ENCODE results near the gene EXOC3L1. TPM values are rescaled to one million over a fixed set of nuclear protein-coding genes. Genes with fewer than 3 reads are reported as not detected.

Gene EXOC3L1
- total RNA-seq, 4 donors from 2014 or later = 0.20 to 2.3 (median 0.88) TPM

DNA sequence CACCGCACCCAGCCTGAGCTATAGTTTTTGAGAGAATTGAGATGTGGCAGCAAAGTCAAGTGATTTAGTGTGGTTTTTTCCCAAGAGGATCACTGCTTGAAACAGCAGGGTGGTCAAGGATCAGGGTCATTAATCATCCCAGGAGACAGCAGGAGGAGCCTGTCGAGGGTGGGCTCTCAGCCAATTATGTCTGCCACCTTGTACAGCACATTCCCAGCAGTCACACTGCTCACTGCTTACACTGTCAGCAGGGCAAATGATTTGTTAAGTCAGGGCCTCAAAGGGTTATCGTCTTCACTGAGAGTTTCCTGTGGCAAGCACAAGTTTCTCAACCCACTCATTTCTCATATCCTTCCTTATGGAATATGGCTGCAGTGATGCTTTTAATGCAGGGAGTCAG lies 52.3 kb downstream of the EXOC3L1 start:
- H3K4me3 ChIP-seq = no peak overlapping the region
- in situ Hi-C loops (cut with MboI; ENCODE audit: low sequenced_read_pairs in 4 of 4) (no loop called here), intact Hi-C loops (cut with DNase I; ENCODE audit: low total_unique reads) (no loop called here)
- TF ChIP-seq POLR2A (IDR thresholded peaks at IDR 0.05) = no peak
- peaks cover 0 to 94% of the 10 kb centered on the region in 2 donors for H3K36me3 ChIP-seq
- H3K27me3 ChIP-seq = no peaks in the 10 kb centered on the region
- H3K27ac ChIP-seq = no peak overlapping the region
- ATAC-seq (no peak), DNase-seq (no peak)
- H3K4me1 ChIP-seq = peaks cover 0 to 7% of the 10 kb centered on the region in 2 donors
- H3K9me3 ChIP-seq = no peaks in the 10 kb centered on the region

MicroRNAs encoded within 50 kb of the gene (microRNA counts, 767-probe panel; counts per million panel counts)
- 356 to 448 counts per million in 2 donors for microRNA hsa-miR-328

Small RNA genes within 50 kb of the gene (microRNA-seq; reads per million reads assigned to microRNA genes)
- 237 to 292 reads per million in 2 donors for gene MIR328 (ENCODE audit: borderline replicate concordance in 2 of 2)

Other genes with a start within 250 kb of the EXOC3L1 start
- 10 to 100 TPM; 10.3 to 30.3 (median 12.9) TPM for gene CES3, start 228.9 kb downstream of the EXOC3L1 start, total RNA-seq
- 10 to 100 TPM; 12.0 to 82.7 (median 17.4) TPM for gene CES4A, start 201.5 kb downstream of the EXOC3L1 start, total RNA-seq
- gene CBFB, start 161.0 kb downstream of the EXOC3L1 start, total RNA-seq = 100 to 1,000 TPM in 2 of 4 donors, 10 to 100 TPM in 2; 38.9 to 105 (median 96.5) TPM
- gene PHAF1, start 80.2 kb downstream of the EXOC3L1 start, total RNA-seq = 10 to 100 TPM; 23.3 to 63.4 (median 48.9) TPM
- 1 to 10 TPM; 1.5 to 3.1 (median 2.6) TPM for gene B3GNT9, start 39.1 kb downstream of the EXOC3L1 start, total RNA-seq
- 10 to 100 TPM in 2 of 4 donors, 1 to 10 TPM in 2; 8.8 to 15.3 (median 10.1) TPM for gene TRADD, start 30.2 kb downstream of the EXOC3L1 start, total RNA-seq
- gene FBXL8, start 30.2 kb downstream of the EXOC3L1 start, total RNA-seq = 10 to 100 TPM in 3 of 4 donors, 1 to 10 TPM in 1; 7.0 to 16.3 (median 14.3) TPM
- gene HSF4, start 25.4 kb downstream of the EXOC3L1 start, total RNA-seq = 100 to 1,000 TPM in 1 of 4 donors, 10 to 100 TPM in 2, 1 to 10 TPM in 1; 9.0 to 111 (median 29.7) TPM
- 100 to 1,000 TPM in 3 of 4 donors, 10 to 100 TPM in 1; 77.5 to 231 (median 173) TPM for gene NOL3, start 19.6 kb downstream of the EXOC3L1 start, total RNA-seq
- gene MATCAP1, start 6.2 kb downstream of the EXOC3L1 start, total RNA-seq = 1 to 10 TPM; 2.5 to 7.7 (median 4.5) TPM
- gene E2F4, start 2.0 kb upstream of the EXOC3L1 start, total RNA-seq = 100 to 1,000 TPM in 1 of 4 donors, 10 to 100 TPM in 3; 67.8 to 114 (median 96.5) TPM
- gene ELMO3, start 9.0 kb upstream of the EXOC3L1 start, total RNA-seq = under 1 TPM; 0.09 to 0.55 (median 0.29) TPM
- 10 to 100 TPM; 14.7 to 35.8 (median 29.2) TPM for gene TMEM208, start 37.0 kb upstream of the EXOC3L1 start, total RNA-seq
- 10 to 100 TPM; 26.3 to 65.3 (median 52.4) TPM for gene FHOD1, start 57.3 kb upstream of the EXOC3L1 start, total RNA-seq
- gene SLC9A5, start 58.8 kb upstream of the EXOC3L1 start, total RNA-seq = 1 to 10 TPM in 3 of 4 donors, under 1 TPM in 1; 0.61 to 2.0 (median 1.2) TPM
- 10 to 100 TPM in 1 of 4 donors, 1 to 10 TPM in 3; 1.1 to 16.5 (median 2.6) TPM for gene PLEKHG4, start 89.4 kb upstream of the EXOC3L1 start, total RNA-seq
- gene KCTD19, start 136.6 kb upstream of the EXOC3L1 start, total RNA-seq = not detected
- gene LRRC36, start 136.7 kb upstream of the EXOC3L1 start, total RNA-seq = not detected
- gene TPPP3, start 203.4 kb upstream of the EXOC3L1 start, total RNA-seq = 10 to 100 TPM in 2 of 4 donors, 1 to 10 TPM in 2; 2.2 to 31.9 (median 7.1) TPM
- 10 to 100 TPM in 1 of 4 donors, 1 to 10 TPM in 3; 4.4 to 11.0 (median 8.9) TPM for gene ZDHHC1, start 226.3 kb upstream of the EXOC3L1 start, total RNA-seq
- 1 to 10 TPM in 2 of 4 donors, not detected in 2; 2.3 to 4.1 TPM for gene HSD11B2, start 241.0 kb upstream of the EXOC3L1 start, total RNA-seq

Data from gastrocnemius medialis (tissue), 4 donors.